ENCODE measurements around the gene UAP1L1.
"Not testable (repeated sequence)": the region's sequence is repeated elsewhere in the genome, so short reads cannot be mapped to it uniquely, and the experiment has no call there.

Gene UAP1L1

DNA sequence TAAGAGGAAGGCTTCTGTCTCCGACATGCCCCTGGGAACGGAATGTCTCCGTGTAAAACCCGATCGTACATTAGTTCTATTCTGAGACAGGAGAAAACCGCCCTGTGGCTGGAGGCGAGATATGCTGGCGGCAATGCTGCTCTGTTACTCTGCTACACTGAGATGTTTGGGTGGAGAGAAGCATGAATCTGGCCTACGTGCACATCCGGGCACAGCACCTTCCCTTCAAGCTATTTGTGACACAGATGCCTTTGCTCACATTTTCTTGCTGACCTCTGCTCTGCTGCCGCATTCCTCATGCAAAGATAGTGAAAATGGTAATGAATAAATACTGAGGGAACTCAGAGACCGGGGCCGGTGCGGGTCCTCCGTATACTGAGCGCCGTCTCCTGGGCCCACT lies 39.4 kb downstream of the UAP1L1 start:
- Histone ChIP-seq H3K36me3 (ENCODE audit: control insufficient read depth, insufficient read depth, low read length) (no peaks in the 10 kb centered on the region), H3K4me1 (ENCODE audit: control insufficient read depth, insufficient read depth, low read length) (no peaks in the 10 kb centered on the region; the same call in 1 of the 2 replicates), H3K4me3 (ENCODE audit: low read length) (no peak overlapping the region), H3K27me3 (ENCODE audit: control insufficient read depth, insufficient read depth, low read length) (peaks cover 11% of the 10 kb centered on the region; the same call in 1 of the 2 replicates), H3K9me3 (ENCODE audit: control insufficient read depth, insufficient read depth, low read length) (no peaks in the 10 kb centered on the region), H3K27ac (ENCODE audit: low read length) (no peak overlapping the region)
- DNase-seq (ENCODE audit: low read depth, low spot score) = no peak
- WGBS (ENCODE audit: insufficient coverage, insufficient read length) = no CpG with 5 or more reads among the region's 17 CpGs

DNA sequence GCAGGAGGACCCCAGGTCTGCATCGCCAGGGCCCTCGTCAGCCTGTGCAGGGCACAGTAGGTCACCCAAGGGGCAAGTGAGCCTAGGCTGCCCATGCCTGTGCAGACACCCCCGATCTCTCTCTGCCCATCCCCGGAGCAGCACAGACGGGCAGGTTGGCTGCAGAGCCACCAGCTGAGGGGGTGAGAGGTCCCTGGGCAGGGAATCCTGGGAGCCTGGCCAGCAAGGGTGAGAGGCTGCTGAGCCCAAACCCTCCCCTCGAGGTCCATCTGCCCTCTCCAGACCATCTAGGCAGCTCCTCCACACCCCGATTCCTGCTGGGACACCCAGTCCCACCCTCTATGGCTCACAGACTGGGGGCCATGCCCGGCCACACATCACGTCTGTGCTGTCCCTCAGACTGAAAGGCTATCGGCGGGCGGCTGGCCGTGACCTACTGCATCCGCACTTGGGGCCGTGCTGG lies 40.0 kb downstream of the UAP1L1 start:
- no peaks in the 10 kb centered on the region; the same call in 1 of the 2 replicates for H3K4me1 ChIP-seq (ENCODE audit: control insufficient read depth, insufficient read depth, low read length)

DNA sequence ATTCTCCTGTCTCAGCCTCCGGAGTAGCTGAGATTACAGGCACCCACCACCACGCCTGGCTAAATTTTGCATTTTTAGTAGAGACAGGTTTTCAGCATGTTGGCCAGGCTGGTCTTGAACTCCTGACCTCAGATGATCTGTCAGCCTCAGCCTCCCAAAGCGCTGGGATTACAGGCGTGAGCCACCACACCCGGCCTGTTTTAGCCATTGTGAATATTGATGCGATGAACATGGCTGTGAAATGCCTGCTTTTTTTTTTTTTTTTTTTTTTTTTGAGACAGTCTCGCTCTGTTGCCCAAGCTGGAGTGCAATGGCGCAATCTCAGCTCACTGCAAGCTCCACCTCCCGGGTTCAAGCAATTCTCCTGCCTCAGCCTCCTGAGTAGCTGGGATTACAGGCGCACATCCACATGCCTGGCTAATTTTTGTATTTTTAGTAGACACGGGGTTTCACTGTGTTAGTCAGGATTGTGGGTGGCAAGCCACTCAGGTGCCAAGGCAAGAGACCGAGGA lies 40.8 kb downstream of the UAP1L1 start:
- peaks cover 11% of the 10 kb centered on the region; the same call in 1 of the 2 replicates for H3K27me3 ChIP-seq (ENCODE audit: control insufficient read depth, insufficient read depth, low read length)
- WGBS (ENCODE audit: insufficient coverage, insufficient read length) = no CpG with 5 or more reads among the region's 12 CpGs
- H3K36me3 ChIP-seq (ENCODE audit: control insufficient read depth, insufficient read depth, low read length); H3K4me3 ChIP-seq (ENCODE audit: low read length); H3K9me3 ChIP-seq (ENCODE audit: control insufficient read depth, insufficient read depth, low read length); H3K27ac ChIP-seq (ENCODE audit: low read length); DNase-seq (ENCODE audit: low read depth, low spot score); H3K4me1 ChIP-seq (ENCODE audit: control insufficient read depth, insufficient read depth, low read length): not testable (repeated sequence)

More for the DNA sequence above, 40.0 kb downstream of the UAP1L1 start:
- no CpG with 5 or more reads among the region's 15 CpGs for WGBS (ENCODE audit: insufficient coverage, insufficient read length)
- DNase-seq (ENCODE audit: low read depth, low spot score) = no peak
- Histone ChIP-seq H3K36me3 (ENCODE audit: control insufficient read depth, insufficient read depth, low read length) (no peaks in the 10 kb centered on the region), H3K27me3 (ENCODE audit: control insufficient read depth, insufficient read depth, low read length) (peaks cover 11% of the 10 kb centered on the region; the same call in 1 of the 2 replicates), H3K4me3 (ENCODE audit: low read length) (no peak overlapping the region; the same call in 1 of the 2 replicates), H3K27ac (ENCODE audit: low read length) (no peak overlapping the region), H3K9me3 (ENCODE audit: control insufficient read depth, insufficient read depth, low read length) (no peaks in the 10 kb centered on the region)

DNA sequence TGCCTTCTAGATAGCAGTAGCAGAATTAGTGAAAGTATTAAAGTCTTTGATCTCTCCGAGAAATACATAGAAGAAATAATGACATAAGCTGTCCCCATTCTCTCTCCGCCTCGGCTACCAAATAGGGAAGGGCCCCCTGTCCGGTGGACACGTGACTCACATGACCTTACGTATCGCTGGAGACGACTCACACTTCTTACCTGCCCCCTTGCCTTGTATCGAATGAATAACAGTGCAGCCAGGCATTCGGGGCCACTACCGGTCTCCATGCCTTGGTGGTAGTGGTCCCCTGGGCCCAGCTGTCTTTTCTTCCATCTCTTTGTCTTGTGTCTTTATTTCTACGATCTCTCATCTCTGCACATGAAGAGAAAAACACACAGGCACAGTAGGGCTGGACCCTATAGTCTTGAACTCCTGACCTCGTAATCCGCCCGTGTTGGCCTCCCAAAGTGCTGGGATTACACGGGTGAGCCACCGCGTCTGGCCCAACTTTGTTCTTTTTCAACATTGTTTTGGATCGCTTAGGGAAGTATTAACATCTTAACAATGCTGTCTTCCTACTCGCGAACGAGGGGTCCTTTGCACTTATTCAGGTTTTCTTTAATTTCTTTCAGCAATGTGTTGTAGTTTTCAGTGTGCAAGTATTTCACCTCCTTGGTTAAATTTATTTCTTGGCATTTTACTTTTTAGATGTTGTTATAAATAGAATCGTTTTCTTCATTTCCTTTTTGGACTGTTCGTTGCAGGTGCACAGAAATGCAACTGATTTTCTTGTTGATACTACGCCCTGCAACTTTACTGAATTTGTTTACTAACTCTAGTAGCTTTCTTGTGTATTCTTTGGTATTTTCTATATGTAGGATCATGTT lies 44.8 kb downstream of the UAP1L1 start:
- not testable (repeated sequence) for H3K36me3 ChIP-seq (ENCODE audit: control insufficient read depth, insufficient read depth, low read length); H3K4me1 ChIP-seq (ENCODE audit: control insufficient read depth, insufficient read depth, low read length); H3K9me3 ChIP-seq (ENCODE audit: control insufficient read depth, insufficient read depth, low read length); H3K27me3 ChIP-seq (ENCODE audit: control insufficient read depth, insufficient read depth, low read length); DNase-seq (ENCODE audit: low read depth, low spot score); H3K4me3 ChIP-seq (ENCODE audit: low read length); H3K27ac ChIP-seq (ENCODE audit: low read length)
- no CpG with 5 or more reads among the region's 25 CpGs for WGBS (ENCODE audit: insufficient coverage, insufficient read length)

DNA sequence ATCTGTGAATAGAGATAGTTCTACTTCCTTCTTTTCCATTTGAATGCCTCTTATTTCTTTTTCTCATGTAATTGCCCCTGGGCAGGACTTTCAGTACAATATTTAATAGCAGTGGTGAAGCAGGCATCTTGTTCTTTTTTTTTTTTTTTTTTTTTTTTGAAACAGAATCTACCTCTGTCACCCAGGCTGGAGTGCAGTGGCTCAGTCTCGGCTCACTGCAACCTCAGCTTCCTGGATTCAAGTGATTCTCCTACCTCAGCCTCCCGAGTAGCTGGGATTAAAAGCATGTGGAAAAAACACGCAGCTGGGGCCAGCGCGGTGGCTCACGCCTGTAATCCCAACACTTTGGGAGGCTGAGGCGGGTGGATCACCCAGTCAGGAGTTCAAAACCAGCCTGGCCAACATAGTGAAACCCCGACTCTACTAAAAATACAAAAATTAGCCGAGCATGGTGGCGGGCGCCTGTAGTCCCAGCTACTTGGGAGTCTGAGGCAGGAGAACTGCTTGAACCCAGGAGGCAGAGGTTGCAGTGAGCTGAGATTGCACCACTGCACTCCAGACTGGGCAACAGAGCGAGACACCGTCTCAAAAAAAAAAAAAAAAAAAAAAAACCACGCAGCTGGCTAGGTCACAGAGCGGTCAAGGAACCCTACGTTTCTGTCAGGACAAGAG lies 45.6 kb downstream of the UAP1L1 start:
- H3K4me1 ChIP-seq (ENCODE audit: control insufficient read depth, insufficient read depth, low read length); H3K9me3 ChIP-seq (ENCODE audit: control insufficient read depth, insufficient read depth, low read length); H3K27me3 ChIP-seq (ENCODE audit: control insufficient read depth, insufficient read depth, low read length); DNase-seq (ENCODE audit: low read depth, low spot score); H3K4me3 ChIP-seq (ENCODE audit: low read length); H3K27ac ChIP-seq (ENCODE audit: low read length); H3K36me3 ChIP-seq (ENCODE audit: control insufficient read depth, insufficient read depth, low read length): not testable (repeated sequence)
- WGBS (ENCODE audit: insufficient coverage, insufficient read length) = no CpG with 5 or more reads among the region's 16 CpGs

DNA sequence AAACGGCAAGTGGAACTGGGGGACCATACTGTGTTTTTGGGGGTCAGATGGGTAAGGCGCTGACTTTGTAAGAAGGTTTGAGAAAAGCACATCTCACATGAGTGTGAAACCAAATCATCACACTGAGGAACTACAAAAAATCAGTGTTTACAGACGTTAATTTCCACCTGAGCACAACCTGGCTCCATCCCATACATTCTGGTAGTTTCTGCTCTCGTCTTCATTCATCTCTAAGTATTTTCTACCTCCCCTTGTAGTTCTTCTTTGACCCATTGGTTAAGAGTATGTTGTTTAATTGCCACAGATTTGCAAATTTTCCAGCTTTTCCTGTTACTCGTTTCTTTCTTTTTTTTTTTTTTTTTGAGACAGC lies 46.1 kb downstream of the UAP1L1 start:
- no peak for DNase-seq (ENCODE audit: low read depth, low spot score)
- H3K36me3 ChIP-seq (ENCODE audit: control insufficient read depth, insufficient read depth, low read length) = no peaks in the 10 kb centered on the region
- H3K4me3 ChIP-seq (ENCODE audit: low read length) = no peak overlapping the region
- H3K9me3 ChIP-seq (ENCODE audit: control insufficient read depth, insufficient read depth, low read length) = no peaks in the 10 kb centered on the region
- no peaks in the 10 kb centered on the region; the same call in 1 of the 2 replicates for H3K4me1 ChIP-seq (ENCODE audit: control insufficient read depth, insufficient read depth, low read length)
- WGBS (ENCODE audit: insufficient coverage, insufficient read length) = no CpG with 5 or more reads among the region's 5 CpGs
- H3K27me3 ChIP-seq (ENCODE audit: control insufficient read depth, insufficient read depth, low read length) = no peaks in the 10 kb centered on the region
- H3K27ac ChIP-seq (ENCODE audit: low read length) = no peak overlapping the region

DNA sequence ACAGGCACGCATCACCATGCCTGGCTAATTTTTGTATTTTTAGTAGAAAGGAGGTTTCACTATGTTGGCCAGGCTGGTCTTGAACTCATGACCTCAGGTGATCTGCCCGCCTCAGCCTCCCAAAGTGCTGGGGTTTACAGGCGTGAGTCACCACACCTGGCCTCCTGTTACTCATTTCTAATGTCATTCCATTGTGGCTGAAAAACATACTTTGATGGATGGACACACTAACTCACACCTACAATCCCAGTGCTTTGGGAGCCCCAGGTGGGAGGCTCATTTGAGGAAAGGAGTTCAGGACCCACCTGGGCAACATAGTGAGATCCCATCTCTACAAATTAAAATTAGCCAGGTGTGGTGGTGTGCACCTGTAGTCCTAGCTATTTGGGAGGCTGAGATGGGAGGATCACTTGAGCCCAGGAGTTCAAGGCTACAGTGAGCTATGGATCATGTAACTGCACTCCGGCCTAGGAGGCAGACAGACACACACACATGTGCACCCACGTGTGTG lies 46.7 kb downstream of the UAP1L1 start:
- WGBS (ENCODE audit: insufficient coverage, insufficient read length) = no CpG with 5 or more reads among the region's 5 CpGs
- not testable (repeated sequence) for H3K36me3 ChIP-seq (ENCODE audit: control insufficient read depth, insufficient read depth, low read length); H3K4me1 ChIP-seq (ENCODE audit: control insufficient read depth, insufficient read depth, low read length); H3K4me3 ChIP-seq (ENCODE audit: low read length); DNase-seq (ENCODE audit: low read depth, low spot score); H3K9me3 ChIP-seq (ENCODE audit: control insufficient read depth, insufficient read depth, low read length); H3K27ac ChIP-seq (ENCODE audit: low read length); H3K27me3 ChIP-seq (ENCODE audit: control insufficient read depth, insufficient read depth, low read length)

DNA sequence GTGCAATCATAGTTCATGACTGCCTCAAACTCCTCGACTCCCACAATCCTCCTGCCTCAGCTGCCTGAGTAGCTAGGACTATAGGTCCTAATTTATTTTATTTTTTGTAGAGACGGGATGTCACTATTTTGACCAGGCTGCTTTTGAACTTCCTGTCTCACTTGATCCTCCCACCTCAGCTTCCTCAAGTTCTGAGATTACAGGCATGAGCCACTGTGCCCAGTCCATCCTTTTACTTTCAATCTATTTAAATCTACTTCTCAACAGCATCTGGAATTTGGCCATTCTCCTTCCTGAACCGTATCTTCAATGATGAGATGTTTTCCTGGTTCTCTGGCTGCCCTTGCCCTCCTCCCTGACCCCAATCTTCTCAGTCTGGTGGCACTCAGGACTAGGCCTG lies 49.5 kb downstream of the UAP1L1 start:
- Histone ChIP-seq H3K36me3 (ENCODE audit: control insufficient read depth, insufficient read depth, low read length) (no peaks in the 10 kb centered on the region), H3K27me3 (ENCODE audit: control insufficient read depth, insufficient read depth, low read length) (no peaks in the 10 kb centered on the region), H3K4me1 (ENCODE audit: control insufficient read depth, insufficient read depth, low read length) (peaks cover 2% of the 10 kb centered on the region), H3K27ac (ENCODE audit: low read length) (no peak overlapping the region), H3K9me3 (ENCODE audit: control insufficient read depth, insufficient read depth, low read length) (no peaks in the 10 kb centered on the region), H3K4me3 (ENCODE audit: low read length) (no peak overlapping the region)
- no CpG with 5 or more reads among the region's 3 CpGs for WGBS (ENCODE audit: insufficient coverage, insufficient read length)
- no peak for DNase-seq (ENCODE audit: low read depth, low spot score)

DNA sequence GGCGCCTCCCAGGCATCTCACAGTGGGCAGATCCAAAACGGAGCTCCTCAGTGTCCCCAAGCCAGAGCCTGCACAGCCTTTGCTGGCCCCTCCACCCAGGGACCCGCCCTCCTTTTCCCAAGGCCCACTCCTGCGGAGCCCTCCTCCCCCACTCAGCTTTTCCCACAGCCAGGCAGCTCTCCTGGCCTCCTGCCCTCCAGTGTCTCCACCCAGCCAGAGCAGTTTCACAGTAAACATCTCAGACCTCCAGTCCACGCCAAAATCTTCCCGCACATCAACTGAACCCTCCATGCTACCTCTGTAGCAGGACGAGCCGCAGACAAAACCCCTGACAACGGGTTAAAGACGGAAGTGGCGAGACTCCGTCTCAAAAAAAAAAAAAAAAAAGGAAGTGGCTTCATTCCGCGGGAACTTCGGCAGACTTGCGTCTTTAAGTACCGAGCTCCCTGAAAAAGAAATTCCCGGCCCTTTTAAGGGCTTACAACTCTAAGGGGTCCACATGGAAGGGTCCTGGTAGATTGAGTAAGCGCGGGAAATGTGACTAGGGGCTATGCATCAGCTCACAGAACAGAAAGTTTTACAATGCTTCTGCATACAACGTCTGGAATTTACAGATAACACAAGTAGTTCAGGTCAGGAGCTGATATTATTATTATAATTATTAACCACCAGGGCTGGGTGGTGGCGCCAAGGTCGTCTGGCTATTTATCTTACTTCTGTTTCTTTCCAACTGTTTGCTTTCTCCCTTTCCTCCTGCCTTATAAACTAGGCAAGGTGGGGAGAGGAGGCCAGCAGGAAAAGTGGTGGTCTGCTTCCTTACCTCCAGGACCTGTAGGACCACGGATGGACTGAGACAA lies 50.2 kb downstream of the UAP1L1 start:
- no peak for DNase-seq (ENCODE audit: low read depth, low spot score)
- no peaks in the 10 kb centered on the region for H3K36me3 ChIP-seq (ENCODE audit: control insufficient read depth, insufficient read depth, low read length)
- H3K27ac ChIP-seq (ENCODE audit: low read length) = no peak overlapping the region
- H3K4me3 ChIP-seq (ENCODE audit: low read length) = no peak overlapping the region
- H3K4me1 ChIP-seq (ENCODE audit: control insufficient read depth, insufficient read depth, low read length) = peaks cover 2% of the 10 kb centered on the region
- WGBS (ENCODE audit: insufficient coverage, insufficient read length) = no CpG with 5 or more reads among the region's 24 CpGs
- no peaks in the 10 kb centered on the region for H3K27me3 ChIP-seq (ENCODE audit: control insufficient read depth, insufficient read depth, low read length)
- no peaks in the 10 kb centered on the region for H3K9me3 ChIP-seq (ENCODE audit: control insufficient read depth, insufficient read depth, low read length)

Data from iPS DF 6.9 (cell line).